ENCODE measurements around the gene WNT10A. TPM values are rescaled to one million over a fixed set of nuclear protein-coding genes. Genes with fewer than 3 reads are reported as not detected.

Gene WNT10A
- total RNA-seq, 2 donors from 2014 or later: 0.44 to 0.61 TPM

DNA sequence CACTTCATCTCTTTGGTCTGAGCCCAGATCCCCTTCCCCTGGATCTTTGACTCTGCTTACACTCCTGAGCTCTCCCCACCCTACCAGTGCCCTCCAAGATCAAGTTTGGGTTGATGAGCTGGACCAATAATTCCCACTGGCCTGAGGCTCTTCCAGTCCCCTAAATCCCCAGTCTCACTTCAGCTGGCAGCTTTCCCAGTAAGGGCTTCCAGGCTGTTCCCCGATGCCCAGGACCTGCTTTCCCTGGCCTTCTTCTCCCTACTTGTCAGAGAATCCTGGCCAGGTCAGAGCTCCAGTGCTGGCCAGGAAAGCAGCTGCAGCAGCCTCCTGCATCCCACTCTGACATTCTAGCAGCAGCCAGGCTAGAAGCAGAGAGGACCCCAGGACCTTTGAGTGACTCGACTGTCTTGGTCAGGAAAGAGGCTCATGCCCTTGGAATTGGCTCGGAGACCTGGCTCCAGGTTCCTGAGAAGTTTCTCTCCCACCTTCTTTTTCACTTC, 17.6 kb upstream of the WNT10A start:
- H3K4me3 ChIP-seq: no peak overlapping the region
- H3K4me1 ChIP-seq: no peaks in the 10 kb centered on the region
- TF ChIP-seq, protein P1, sequence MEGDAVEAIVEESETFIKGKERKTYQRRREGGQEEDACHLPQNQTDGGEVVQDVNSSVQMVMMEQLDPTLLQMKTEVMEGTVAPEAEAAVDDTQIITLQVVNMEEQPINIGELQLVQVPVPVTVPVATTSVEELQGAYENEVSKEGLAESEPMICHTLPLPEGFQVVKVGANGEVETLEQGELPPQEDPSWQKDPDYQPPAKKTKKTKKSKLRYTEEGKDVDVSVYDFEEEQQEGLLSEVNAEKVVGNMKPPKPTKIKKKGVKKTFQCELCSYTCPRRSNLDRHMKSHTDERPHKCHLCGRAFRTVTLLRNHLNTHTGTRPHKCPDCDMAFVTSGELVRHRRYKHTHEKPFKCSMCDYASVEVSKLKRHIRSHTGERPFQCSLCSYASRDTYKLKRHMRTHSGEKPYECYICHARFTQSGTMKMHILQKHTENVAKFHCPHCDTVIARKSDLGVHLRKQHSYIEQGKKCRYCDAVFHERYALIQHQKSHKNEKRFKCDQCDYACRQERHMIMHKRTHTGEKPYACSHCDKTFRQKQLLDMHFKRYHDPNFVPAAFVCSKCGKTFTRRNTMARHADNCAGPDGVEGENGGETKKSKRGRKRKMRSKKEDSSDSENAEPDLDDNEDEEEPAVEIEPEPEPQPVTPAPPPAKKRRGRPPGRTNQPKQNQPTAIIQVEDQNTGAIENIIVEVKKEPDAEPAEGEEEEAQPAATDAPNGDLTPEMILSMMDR (IDR thresholded peaks at IDR 0.05): no peak
- intact Hi-C loops (cut with DNase I): no loop called here
- no peaks in the 10 kb centered on the region for H3K36me3 ChIP-seq
- no peak for DNase-seq
- peaks cover 41% of the 10 kb centered on the region for H3K27me3 ChIP-seq
- no peak overlapping the region for H3K9ac ChIP-seq (ENCODE audit: low read depth in 2 of 2, low read length in 2 of 2)
- no peaks in the 10 kb centered on the region for H3K9me3 ChIP-seq
- H3K27ac ChIP-seq: no peak overlapping the region

DNA sequence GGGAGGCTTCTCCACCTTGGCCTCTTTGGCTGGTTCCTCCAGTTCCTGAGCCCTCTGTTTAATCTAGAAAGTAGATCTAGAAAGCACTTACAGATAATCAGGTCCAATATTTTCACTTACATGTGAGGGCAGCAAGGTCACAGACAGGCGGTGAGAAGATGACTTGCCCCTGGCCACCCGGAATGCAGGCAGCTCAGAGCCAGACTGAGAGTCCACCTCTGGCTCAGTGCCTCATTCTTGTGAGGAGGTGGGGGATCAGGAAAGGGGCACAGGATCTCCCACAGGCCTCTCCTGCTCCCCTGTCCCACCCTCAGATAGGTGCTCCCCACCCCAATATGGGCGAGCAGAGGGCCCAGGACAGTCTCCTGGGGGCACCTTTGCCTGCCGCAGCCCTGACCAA, 15.3 kb upstream of the WNT10A start:
- Histone ChIP-seq H3K27me3 (peaks cover 27% of the 10 kb centered on the region), H3K27ac (no peak overlapping the region), H3K9ac (ENCODE audit: low read depth in 2 of 2, low read length in 2 of 2) (no peak overlapping the region)

DNA sequence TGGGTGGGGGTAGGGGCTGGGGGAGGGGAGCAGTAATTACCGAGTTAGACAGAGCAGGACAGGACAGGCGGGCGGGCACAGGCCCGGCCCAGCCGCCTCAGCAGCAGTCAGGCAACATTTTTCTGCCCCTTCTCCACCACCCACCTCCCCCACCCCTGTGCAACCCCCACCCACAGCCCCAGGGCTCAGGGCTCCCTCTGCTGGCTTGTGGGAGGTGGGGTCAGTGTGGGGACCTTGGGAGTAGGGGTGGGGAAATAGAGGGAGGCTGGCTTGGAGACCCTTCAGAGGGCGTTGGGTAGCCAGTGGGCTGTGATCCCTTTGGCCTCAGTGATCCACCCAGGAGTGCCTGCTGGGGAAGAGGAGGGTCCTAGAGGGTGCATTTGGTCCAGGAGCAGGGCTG, 14.7 kb upstream of the WNT10A start:
- Histone ChIP-seq H3K9ac (ENCODE audit: low read depth in 2 of 2, low read length in 2 of 2) (no peak overlapping the region), H3K36me3 (no peaks in the 10 kb centered on the region), H3K9me3 (no peaks in the 10 kb centered on the region), H3K4me1 (no peaks in the 10 kb centered on the region), H3K27ac (no peak overlapping the region), H3K27me3 (peaks cover 27% of the 10 kb centered on the region), H3K4me3 (no peak overlapping the region)
- intact Hi-C loops (cut with DNase I): no loop called here
- TF ChIP-seq, protein P1 (IDR thresholded peaks at IDR 0.05): no peak
- no peak for DNase-seq

More for the DNA sequence above, 15.3 kb upstream of the WNT10A start:
- Histone ChIP-seq H3K9me3 (no peaks in the 10 kb centered on the region), H3K4me1 (no peaks in the 10 kb centered on the region), H3K36me3 (no peaks in the 10 kb centered on the region), H3K4me3 (no peak overlapping the region)
- intact Hi-C loops (cut with DNase I): no loop called here
- no peak for DNase-seq
- TF ChIP-seq, protein P1 (IDR thresholded peaks at IDR 0.05): no peak

DNA sequence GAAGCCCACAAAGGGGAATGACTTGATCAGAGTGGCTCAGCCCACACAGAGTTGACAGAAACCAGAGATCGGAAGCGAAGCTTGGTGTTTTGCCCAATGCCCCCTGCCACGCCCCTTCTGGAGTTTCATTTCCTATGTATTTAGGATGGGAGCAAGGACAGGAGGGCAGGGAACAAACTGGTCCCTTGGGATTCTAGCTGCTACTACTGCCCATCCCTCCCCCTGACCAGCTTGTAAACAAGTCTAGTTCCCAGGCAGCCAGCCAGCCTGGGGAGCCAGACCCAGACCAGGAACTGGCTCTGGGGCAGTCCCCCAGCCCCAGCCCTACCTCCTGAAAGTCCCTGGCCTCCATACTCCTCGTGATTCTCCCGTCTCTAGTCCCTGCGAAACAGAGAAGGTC, 12.8 kb upstream of the WNT10A start:
- H3K4me1 ChIP-seq: no peaks in the 10 kb centered on the region
- no peaks in the 10 kb centered on the region for H3K36me3 ChIP-seq
- no peak overlapping the region for H3K9ac ChIP-seq (ENCODE audit: low read depth in 2 of 2, low read length in 2 of 2)
- no peak for DNase-seq
- peaks cover 31% of the 10 kb centered on the region for H3K27me3 ChIP-seq
- TF ChIP-seq, protein P1 (IDR thresholded peaks at IDR 0.05): no peak
- no peak overlapping the region for H3K4me3 ChIP-seq
- H3K9me3 ChIP-seq: no peaks in the 10 kb centered on the region
- intact Hi-C loops (cut with DNase I): no loop called here
- no peak overlapping the region for H3K27ac ChIP-seq

DNA sequence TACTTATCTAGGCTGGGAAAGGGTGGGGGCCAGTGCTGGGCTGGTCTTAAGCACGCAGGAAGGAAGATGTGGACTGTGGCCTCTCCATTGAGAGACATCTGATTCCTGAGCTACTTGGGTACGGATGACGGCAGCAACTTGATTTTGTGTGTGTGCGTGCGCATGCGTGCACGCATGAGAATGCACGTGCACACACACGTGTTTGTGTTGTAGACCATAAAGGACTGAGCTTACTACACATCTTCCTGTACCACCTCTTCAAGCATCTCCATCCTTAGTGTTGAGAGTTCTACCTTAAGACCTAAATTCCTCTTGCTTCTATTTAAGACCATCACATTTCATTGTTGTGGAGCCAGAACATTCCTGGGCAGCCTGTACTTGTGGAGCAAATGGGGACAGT, 11.6 kb upstream of the WNT10A start:
- intact Hi-C loops (cut with DNase I): no loop called here
- no peak for DNase-seq
- peaks cover 43% of the 10 kb centered on the region for H3K27me3 ChIP-seq

More for the DNA sequence above, 11.6 kb upstream of the WNT10A start:
- Histone ChIP-seq H3K36me3 (no peaks in the 10 kb centered on the region), H3K27ac (no peak overlapping the region), H3K4me1 (no peaks in the 10 kb centered on the region), H3K9ac (ENCODE audit: low read depth in 2 of 2, low read length in 2 of 2) (no peak overlapping the region), H3K9me3 (no peaks in the 10 kb centered on the region), H3K4me3 (no peak overlapping the region)
- TF ChIP-seq, protein P1 (IDR thresholded peaks at IDR 0.05): no peak

Data from colonic mucosa (tissue), 4 donors.